ENCODE data around the gene PRR36.
"Not testable (repeated sequence)": the region's sequence is repeated elsewhere in the genome, so short reads cannot be mapped to it uniquely, and the experiment has no call there.

Gene PRR36

GRCh38 chr19:7898967-7899366, 24.8 kb upstream of the PRR36 start:
- H3K27ac ChIP-seq (ENCODE audit: insufficient read depth, low read length, poor library complexity, severe bottlenecking): no peak overlapping the region
- H3K4me1 ChIP-seq (ENCODE audit: control insufficient read depth, insufficient read depth, low read length, poor library complexity, severe bottlenecking): peaks cover 9% of the 10 kb centered on the region
- no peak for DNase-seq
- no peaks in the 10 kb centered on the region for H3K27me3 ChIP-seq (replicated peaks; ENCODE audit: control insufficient read depth, insufficient read depth, low read length, poor library complexity, severe bottlenecking)
- no peaks in the 10 kb centered on the region for H3K36me3 ChIP-seq (ENCODE audit: control insufficient read depth, insufficient read depth, low read length)
- no peak overlapping the region for H3K4me3 ChIP-seq (ENCODE audit: insufficient read depth, low read depth, low read length, poor library complexity, severe bottlenecking)
- no peaks in the 10 kb centered on the region for H3K9me3 ChIP-seq (ENCODE audit: control insufficient read depth, low read length)

- no peak overlapping the region for H3K27ac ChIP-seq (ENCODE audit: insufficient read depth, low read length, poor library complexity, severe bottlenecking)
- no peaks in the 10 kb centered on the region for H3K27me3 ChIP-seq (replicated peaks; ENCODE audit: control insufficient read depth, insufficient read depth, low read length, poor library complexity, severe bottlenecking)
- no peaks in the 10 kb centered on the region for H3K36me3 ChIP-seq (ENCODE audit: control insufficient read depth, insufficient read depth, low read length)
- no peak for DNase-seq
- no peaks in the 10 kb centered on the region for H3K9me3 ChIP-seq (ENCODE audit: control insufficient read depth, low read length)
- H3K4me3 ChIP-seq (ENCODE audit: insufficient read depth, low read depth, low read length, poor library complexity, severe bottlenecking): no peak overlapping the region
- no peaks in the 10 kb centered on the region for H3K4me1 ChIP-seq (ENCODE audit: control insufficient read depth, insufficient read depth, low read length, poor library complexity, severe bottlenecking)
Measured at GRCh38 chr19:7897292-7897691, 23.1 kb upstream of the PRR36 start.

GRCh38 chr19:7895565-7895964, 21.4 kb upstream of the PRR36 start:
- no peak overlapping the region for H3K27ac ChIP-seq (ENCODE audit: insufficient read depth, low read length, poor library complexity, severe bottlenecking)
- H3K27me3 ChIP-seq (replicated peaks; ENCODE audit: control insufficient read depth, insufficient read depth, low read length, poor library complexity, severe bottlenecking): no peaks in the 10 kb centered on the region
- no peak overlapping the region for H3K4me3 ChIP-seq (ENCODE audit: insufficient read depth, low read depth, low read length, poor library complexity, severe bottlenecking)
- no peaks in the 10 kb centered on the region for H3K36me3 ChIP-seq (ENCODE audit: control insufficient read depth, insufficient read depth, low read length)
- no peaks in the 10 kb centered on the region for H3K9me3 ChIP-seq (ENCODE audit: control insufficient read depth, low read length)
- no peaks in the 10 kb centered on the region for H3K4me1 ChIP-seq (ENCODE audit: control insufficient read depth, insufficient read depth, low read length, poor library complexity, severe bottlenecking)
- no peak for DNase-seq

GRCh38 chr19:7894612-7895309, 20.6 kb upstream of the PRR36 start:
- Histone ChIP-seq H3K27ac (ENCODE audit: insufficient read depth, low read length, poor library complexity, severe bottlenecking) (no peak overlapping the region), H3K36me3 (ENCODE audit: control insufficient read depth, insufficient read depth, low read length) (no peaks in the 10 kb centered on the region), H3K9me3 (ENCODE audit: control insufficient read depth, low read length) (no peaks in the 10 kb centered on the region), H3K4me1 (ENCODE audit: control insufficient read depth, insufficient read depth, low read length, poor library complexity, severe bottlenecking) (no peaks in the 10 kb centered on the region), H3K27me3 (replicated peaks; ENCODE audit: control insufficient read depth, insufficient read depth, low read length, poor library complexity, severe bottlenecking) (no peaks in the 10 kb centered on the region), H3K4me3 (ENCODE audit: insufficient read depth, low read depth, low read length, poor library complexity, severe bottlenecking) (no peak overlapping the region)
- no peak for DNase-seq

GRCh38 chr19:7893362-7894101, 19.3 kb upstream of the PRR36 start:
- not testable (repeated sequence) for H3K4me3 ChIP-seq (ENCODE audit: insufficient read depth, low read depth, low read length, poor library complexity, severe bottlenecking); H3K4me1 ChIP-seq (ENCODE audit: control insufficient read depth, insufficient read depth, low read length, poor library complexity, severe bottlenecking); H3K9me3 ChIP-seq (ENCODE audit: control insufficient read depth, low read length); H3K27ac ChIP-seq (ENCODE audit: insufficient read depth, low read length, poor library complexity, severe bottlenecking); DNase-seq; H3K36me3 ChIP-seq (ENCODE audit: control insufficient read depth, insufficient read depth, low read length); H3K27me3 ChIP-seq (replicated peaks; ENCODE audit: control insufficient read depth, insufficient read depth, low read length, poor library complexity, severe bottlenecking)

GRCh38 chr19:7888826-7889217, 14.6 kb upstream of the PRR36 start:
- Histone ChIP-seq H3K27ac (ENCODE audit: insufficient read depth, low read length, poor library complexity, severe bottlenecking) (no peak overlapping the region), H3K36me3 (ENCODE audit: control insufficient read depth, insufficient read depth, low read length) (no peaks in the 10 kb centered on the region), H3K9me3 (ENCODE audit: control insufficient read depth, low read length) (no peaks in the 10 kb centered on the region), H3K4me3 (ENCODE audit: insufficient read depth, low read depth, low read length, poor library complexity, severe bottlenecking) (no peak overlapping the region), H3K4me1 (ENCODE audit: control insufficient read depth, insufficient read depth, low read length, poor library complexity, severe bottlenecking) (peaks cover 6% of the 10 kb centered on the region), H3K27me3 (replicated peaks; ENCODE audit: control insufficient read depth, insufficient read depth, low read length, poor library complexity, severe bottlenecking) (peaks cover 8% of the 10 kb centered on the region)
- DNase-seq: no peak

GRCh38 chr19:7888145-7888825, 14.1 kb upstream of the PRR36 start, which contains the start of gene LRRC8E:
TSS of gene LRRC8E (plus strand) at chr19:7888510. CDS start at chr19:7895604, 7,094 bp downstream.
- H3K9me3 ChIP-seq (ENCODE audit: control insufficient read depth, low read length): no peaks in the 10 kb centered on the region
- H3K27ac ChIP-seq (ENCODE audit: insufficient read depth, low read length, poor library complexity, severe bottlenecking): no peak within 1 kb of the TSS
- no peak for DNase-seq
- H3K36me3 ChIP-seq (ENCODE audit: control insufficient read depth, insufficient read depth, low read length): no peaks in the 10 kb centered on the region
- H3K27me3 ChIP-seq (replicated peaks; ENCODE audit: control insufficient read depth, insufficient read depth, low read length, poor library complexity, severe bottlenecking): peaks cover 8% of the 10 kb centered on the region
- peaks cover 6% of the 10 kb centered on the region for H3K4me1 ChIP-seq (ENCODE audit: control insufficient read depth, insufficient read depth, low read length, poor library complexity, severe bottlenecking)
- no peak within 1 kb of the TSS for H3K4me3 ChIP-seq (ENCODE audit: insufficient read depth, low read depth, low read length, poor library complexity, severe bottlenecking)

- DNase-seq: no peak
- H3K4me1 ChIP-seq (ENCODE audit: control insufficient read depth, insufficient read depth, low read length, poor library complexity, severe bottlenecking): peaks cover 6% of the 10 kb centered on the region
- peaks cover 8% of the 10 kb centered on the region for H3K27me3 ChIP-seq (replicated peaks; ENCODE audit: control insufficient read depth, insufficient read depth, low read length, poor library complexity, severe bottlenecking)
- H3K9me3 ChIP-seq (ENCODE audit: control insufficient read depth, low read length): no peaks in the 10 kb centered on the region
- no peak overlapping the region for H3K4me3 ChIP-seq (ENCODE audit: insufficient read depth, low read depth, low read length, poor library complexity, severe bottlenecking)
- no peaks in the 10 kb centered on the region for H3K36me3 ChIP-seq (ENCODE audit: control insufficient read depth, insufficient read depth, low read length)
- no peak overlapping the region for H3K27ac ChIP-seq (ENCODE audit: insufficient read depth, low read length, poor library complexity, severe bottlenecking)
Measured at GRCh38 chr19:7887408-7888144, 13.4 kb upstream of the PRR36 start.

- Histone ChIP-seq H3K4me3 (ENCODE audit: insufficient read depth, low read depth, low read length, poor library complexity, severe bottlenecking) (no peak overlapping the region), H3K27ac (ENCODE audit: insufficient read depth, low read length, poor library complexity, severe bottlenecking) (no peak overlapping the region), H3K27me3 (replicated peaks; ENCODE audit: control insufficient read depth, insufficient read depth, low read length, poor library complexity, severe bottlenecking) (peaks cover 8% of the 10 kb centered on the region), H3K4me1 (ENCODE audit: control insufficient read depth, insufficient read depth, low read length, poor library complexity, severe bottlenecking) (peaks cover 6% of the 10 kb centered on the region), H3K36me3 (ENCODE audit: control insufficient read depth, insufficient read depth, low read length) (no peaks in the 10 kb centered on the region), H3K9me3 (ENCODE audit: control insufficient read depth, low read length) (no peaks in the 10 kb centered on the region)
- no peak for DNase-seq
Measured at GRCh38 chr19:7885818-7886217, 11.6 kb upstream of the PRR36 start.

Data from effector memory CD4-positive, alpha-beta T cell (primary cell).